ENCODE measurements around the gene CACNA1S. TPM values are rescaled to one million over a fixed set of nuclear protein-coding genes. Genes with fewer than 3 reads are reported as not detected.

CACNA1S gene
- total RNA-seq, 1 donor from 2014 or later = not detected

- Mint-ChIP-seq H3K27me3 (no peaks in the 10 kb centered on the region), H3K4me3 (peak overlapping the region; percentile 67), H3K36me3 (ENCODE audit: low read depth) (peaks cover 5% of the 10 kb centered on the region), H3K27ac (no peak overlapping the region), H3K9me3 (no peaks in the 10 kb centered on the region), H3K4me1 (peaks cover 74% of the 10 kb centered on the region)
- ChIA-PET CTCF (interaction anchor here (2.9 kb wide), 1 partner anchor 44 kb away, joined by 12 read pairs; no protein-coding TSS in a partner anchor), POLR2A (interaction anchor here (0.6 kb wide), 1 partner anchor 1046 kb away, joined by 3 read pairs; no protein-coding TSS in a partner anchor)
- no peak for TF ChIP-seq CTCF (IDR thresholded peaks at IDR 0.05)
- intact Hi-C loops (cut with micrococcal nuclease) = loop anchor here (5.0 to 10.0 kb wide), 5 partner anchors 148 to 1618 kb away; partner anchors contain the start of gene CSRP1
- no peak for DNase-seq
- peak; percentile 0 for ATAC-seq (ENCODE audit: low read depth)
Observed at GRCh38 chr1:201023920-201024624, 88.2 kb downstream of the CACNA1S start.

GRCh38 chr1:201023517-201023902 is 88.7 kb downstream of the CACNA1S start, which contains the start of gene KIF21B:
Gene KIF21B (minus strand): TSS chr1:201023714. CDS start chr1:201023383, 331 bp downstream.
- ChIA-PET CTCF (no interaction called here), POLR2A (interaction anchor here (0.8 to 1.1 kb wide), 2 partner anchors 8 to 31 kb away, joined by 3 to 4 read pairs; no protein-coding TSS in a partner anchor)
- intact Hi-C loops (cut with micrococcal nuclease) = loop anchor here (5.0 to 10.0 kb wide), 5 partner anchors 149 to 1619 kb away; partner anchors contain the start of gene CSRP1

GRCh38 chr1:201022820-201023516 is 89.3 kb downstream of the CACNA1S start:
- DNase-seq (peak; percentile 32), ATAC-seq (ENCODE audit: low read depth) (no peak)
- Mint-ChIP-seq H3K4me3 (peak overlapping the region; percentile 89), H3K36me3 (ENCODE audit: low read depth) (peaks cover 6% of the 10 kb centered on the region), H3K4me1 (peaks cover 85% of the 10 kb centered on the region), H3K27ac (peak overlapping the region; percentile 97), H3K9me3 (no peaks in the 10 kb centered on the region), H3K27me3 (no peaks in the 10 kb centered on the region)
- CTCF ChIA-PET = interaction anchor here (9.7 kb wide), 1 partner anchor 51 kb away, joined by 53 read pairs; no protein-coding TSS in a partner anchor
- no peak for TF ChIP-seq CTCF (IDR thresholded peaks at IDR 0.05)
- POLR2A ChIA-PET = interaction anchor here (0.6 to 4.0 kb wide), 4 partner anchors 8 to 353 kb away, joined by 3 to 19 read pairs (median 4); partner anchors contain the start of gene DDX59
- intact Hi-C loops (cut with micrococcal nuclease) = loop anchor here (5.0 to 10.0 kb wide), 5 partner anchors 149 to 1619 kb away; partner anchors contain the start of gene CSRP1

More at GRCh38 chr1:201023517-201023902, 88.7 kb downstream of the CACNA1S start, which contains the start of gene KIF21B:
- Mint-ChIP-seq H3K9me3 (no peaks in the 10 kb centered on the region), H3K4me1 (peaks cover 79% of the 10 kb centered on the region), H3K27me3 (no peaks in the 10 kb centered on the region), H3K4me3 (peak within 1 kb of the TSS; percentile 89), H3K36me3 (ENCODE audit: low read depth) (peaks cover 5% of the 10 kb centered on the region), H3K27ac (peak within 1 kb of the TSS; percentile 97)
- peak; percentile 83 for ATAC-seq (ENCODE audit: low read depth)
- DNase-seq = peak; percentile 90
- no peak for TF ChIP-seq CTCF (IDR thresholded peaks at IDR 0.05)

GRCh38 chr1:201022493-201022819 is 89.8 kb downstream of the CACNA1S start:
- no peaks in the 10 kb centered on the region for H3K27me3 Mint-ChIP-seq
- CTCF ChIA-PET = interaction anchor here (9.7 kb wide), 1 partner anchor 50 kb away, joined by 53 read pairs; no protein-coding TSS in a partner anchor
- H3K36me3 Mint-ChIP-seq (ENCODE audit: low read depth) = peaks cover 6% of the 10 kb centered on the region
- H3K27ac Mint-ChIP-seq = peak overlapping the region; percentile 97
- no peak for DNase-seq
- peaks cover 89% of the 10 kb centered on the region for H3K4me1 Mint-ChIP-seq
- intact Hi-C loops (cut with micrococcal nuclease) = loop anchor here (5.0 to 10.0 kb wide), 5 partner anchors 150 to 1620 kb away; partner anchors contain the start of gene CSRP1
- no peak for TF ChIP-seq CTCF (IDR thresholded peaks at IDR 0.05)
- no peak for ATAC-seq (ENCODE audit: low read depth)
- POLR2A ChIA-PET = interaction anchor here (1.1 to 4.0 kb wide), 2 partner anchors 30 to 353 kb away, joined by 4 to 19 read pairs; partner anchors contain the start of gene DDX59
- no peaks in the 10 kb centered on the region for H3K9me3 Mint-ChIP-seq
- peak overlapping the region; percentile 89 for H3K4me3 Mint-ChIP-seq
